Left lung (tissue), 8 donors: ENCODE results near the gene NBL1. TPM values are rescaled to one million over a fixed set of nuclear protein-coding genes. Genes with fewer than 3 reads are reported as not detected.

ENCODE experiments used
- polyA plus RNA-seq, 6 donors: library from polyadenylated mRNA; unstranded; fragments of 120-200 nt; gene quantifications; one replicate each; pipeline ENCODE4 v1.2.1, GENCODE V29; 2013; ENCODE audit not compliant: insufficient read length in 6 of 6
- total RNA-seq, 2 donors: library from RNA; stranded (reverse); fragmentation: NEBNext Ultra II Directional; extraction: Animal tissue kit (Norgen Biotek cat#: 25700); gene quantifications; one replicate each; pipeline ENCODE4 v1.2.1, GENCODE V29; 2021
- donor health status: DM: no; HTN: yes; CAD: no.
- donor health status: DM: no; HTN: no; CAD: no.

NBL1 gene
- total and polyA plus RNA-seq, 8 donors, result 69.1 to 180 (median 89.6) TPM

Other genes with a start within 250 kb of the NBL1 start
- gene CAPZB, start 158.8 kb upstream of the NBL1 start, total RNA-seq, result 100 to 1,000 TPM; 293 to 327 TPM
- 100 to 1,000 TPM; 223 to 291 (median 251) TPM for gene CAPZB, start 158.8 kb upstream of the NBL1 start, polyA plus RNA-seq
- gene HTR6, start 20.6 kb downstream of the NBL1 start, total RNA-seq, result not detected
- under 1 TPM in 1 of 6 donors, not detected in 5; 0.09 TPM for gene HTR6, start 20.6 kb downstream of the NBL1 start, polyA plus RNA-seq
- 10 to 100 TPM; 21.6 to 22.1 TPM for gene TMCO4, start 155.6 kb downstream of the NBL1 start, total RNA-seq
- gene TMCO4, start 155.6 kb downstream of the NBL1 start, polyA plus RNA-seq, result 10 to 100 TPM; 15.7 to 20.9 (median 18.2) TPM
- not detected for gene RNF186, start 171.0 kb downstream of the NBL1 start, total RNA-seq
- gene RNF186, start 171.0 kb downstream of the NBL1 start, polyA plus RNA-seq, result under 1 TPM in 1 of 6 donors, not detected in 5; 0.12 TPM
- gene OTUD3, start 238.1 kb downstream of the NBL1 start, total RNA-seq, result 10 to 100 TPM in 1 of 2 donors, 1 to 10 TPM in 1; 9.8 to 11.0 TPM
- 10 to 100 TPM; 18.6 to 52.2 (median 34.2) TPM for gene OTUD3, start 238.1 kb downstream of the NBL1 start, polyA plus RNA-seq